Gastrocnemius medialis (tissue), 4 donors: ENCODE results near the gene LZTR1.

Experiments
- CTCF ChIP-seq, 5 experiments: fragments of 450-650 bp in 3 of 5; fragments of 200-600 bp in 2 of 5; sonication (generic) in 2 of 5; IDR thresholded peaks in 4 of 5; conservative IDR thresholded peaks in 1 of 5; 1 replicate in 4 of 5; 2 replicates in 1 of 5; pipeline ENCODE4 v1.5.1; 2016 to 2019; ENCODE audit warnings: antibody characterized with exemption in 5 of 5, mild to moderate bottlenecking in 3 of 5, moderate library complexity in 3 of 5
- POLR2A ChIP-seq, 2 donors: fragments of 450-650 bp; IDR thresholded peaks; one replicate each; pipeline ENCODE4 v1.6.1; 2017; ENCODE audit warnings: antibody characterized with exemption in 2 of 2, mild to moderate bottlenecking in 2 of 2, moderate library complexity in 2 of 2

GRCh38 chr22:20977019-20977418 is 5.1 kb upstream of the LZTR1 start:
- TF ChIP-seq CTCF (IDR thresholded peaks at IDR 0.05 in 4 of 5, conservative IDR thresholded peaks at IDR 0.05 in 1 of 5) (no peak), POLR2A (IDR thresholded peaks at IDR 0.05) (no peak)
